Erythroblast (primary cell): ENCODE measurements around the gene PICALM.

Experiments
- DNase-seq, 2 experiments: peaks; one replicate each; lab custom pipeline; 2025; lab: John Stamatoyannopoulos, UW
- GATA1 ChIP-seq: IDR thresholded peaks from 2 replicates; pipeline ENCODE4 v1.6.1; 2011; ENCODE audit warnings: low read depth, mild to moderate bottlenecking, control low read depth, low read length, moderate library complexity
- POLR2A ChIP-seq: IDR thresholded peaks from 2 replicates; pipeline ENCODE4 v1.6.1; 2011; ENCODE audit warnings: mild to moderate bottlenecking, low read length

The PICALM gene

DNA sequence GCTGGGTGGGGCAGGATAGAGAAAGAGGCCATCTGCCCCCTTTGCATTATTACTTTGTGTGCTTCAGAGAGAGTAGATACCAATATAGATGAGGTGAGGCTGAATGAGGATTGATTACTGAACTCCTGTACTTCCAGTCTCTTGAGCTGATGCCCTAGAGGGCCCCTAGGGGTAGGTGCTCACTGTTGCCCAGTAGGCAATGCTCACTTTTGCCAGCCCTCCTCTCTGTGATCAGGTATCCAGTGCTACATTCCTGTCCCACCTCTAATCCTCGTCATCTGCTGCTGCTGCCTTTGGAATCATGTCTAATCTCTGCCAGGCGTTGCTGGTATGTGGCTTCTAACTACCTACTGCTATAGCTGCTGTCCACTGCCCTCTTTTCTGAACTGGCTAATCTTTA lies 156.5 kb downstream of the PICALM start:
- no peak for DNase-seq

More for the DNA sequence above, 156.5 kb downstream of the PICALM start:
- TF ChIP-seq POLR2A (no peak), GATA1 (no peak)
